Endometrial microvascular endothelial cells (primary cell): ENCODE data around the gene PDXK. TPM values are rescaled to one million over a fixed set of nuclear protein-coding genes. Genes with fewer than 3 reads are reported as not detected.

Experiments used
- in situ Hi-C: cut with HindIII; loops from 2 replicates; pipeline ENCODE4 v1.10.0; 2017; ENCODE audit warnings: low sequenced_read_pairs, low pct_unique_long_range_greater_than_20kb; ENCODE audit errors: inconsistent ontology term
- total RNA-seq: library from RNA; depleted of rRNA; stranded (reverse); fragments of >200 nt; gene quantifications from one replicate; pipeline ENCODE4 v1.2.3, GENCODE V29; 2015; ENCODE audit errors: inconsistent ontology term

PDXK gene
- total RNA-seq, 1 donor from 2014 or later, result 73.7 TPM

- in situ Hi-C loops, result no loop called here
Measured at GRCh38 chr21:43810505-43811261, 91.8 kb downstream of the PDXK start.

- in situ Hi-C loops, result no loop called here
Measured at GRCh38 chr21:43811262-43812105, 92.6 kb downstream of the PDXK start.

Other genes starting within 250 kb of the PDXK start
- gene HSF2BP, start 59.6 kb upstream of the PDXK start, total RNA-seq, result 0.37 TPM
- 43.7 TPM for gene RRP1B, start 59.6 kb upstream of the PDXK start, total RNA-seq
- 19.1 TPM for gene CSTB, start 57.2 kb downstream of the PDXK start, total RNA-seq
- gene RRP1, start 70.4 kb downstream of the PDXK start, total RNA-seq, result 61.6 TPM
- 72.7 TPM for gene AGPAT3, start 146.1 kb downstream of the PDXK start, total RNA-seq